CD14-positive monocyte (primary cell): ENCODE measurements around the gene PTEN. TPM values are rescaled to one million over a fixed set of nuclear protein-coding genes. Genes with fewer than 3 reads are reported as not detected.
"Not testable (repeated sequence)": the region's sequence is repeated elsewhere in the genome, so short reads cannot be mapped to it uniquely, and the experiment has no call there.

Source experiments
- DNase-seq, 3 donors: peaks; one replicate each; pipeline ENCODE4 v3.0.0-alpha.2; 2011 to 2022
- H2AFZ ChIP-seq: 2 replicates; pipeline ENCODE4 v1.6.0; 2012; ENCODE audit warnings: mild to moderate bottlenecking, low read depth, low read length, inconsistent platforms; ENCODE audit not compliant: insufficient read depth, poor library complexity, severe bottlenecking
- H3K27ac ChIP-seq, 2 donors: 1 replicate in 1 of 2; 2 replicates in 1 of 2; pipeline ENCODE4 v1.5.1; 2012 to 2013; ENCODE audit warnings: low read length in 2 of 2, control low read depth in 1 of 2, inconsistent platforms in 1 of 2, low read depth in 1 of 2, mild to moderate bottlenecking in 1 of 2
- H3K27me3 ChIP-seq, 2 donors: one replicate each; pipeline versions ENCODE4 v1.6.0 to v1.6.1; 2011 to 2013; ENCODE audit warnings: low read length in 2 of 2; ENCODE audit not compliant: control insufficient read depth in 2 of 2, insufficient read depth in 2 of 2
- H3K36me3 ChIP-seq, 2 donors: replicated peaks in 1 of 2; 1 replicate in 1 of 2; 2 replicates in 1 of 2; pipeline versions ENCODE4 v1.5.1 to v1.6.1; 2012 to 2013; ENCODE audit warnings: low read length in 2 of 2, control low read depth in 1 of 2, inconsistent platforms in 1 of 2, mild to moderate bottlenecking in 1 of 2; ENCODE audit not compliant: insufficient read depth in 2 of 2, control insufficient read depth in 1 of 2
- H3K4me1 ChIP-seq, 2 donors: 1 replicate in 1 of 2; 2 replicates in 1 of 2; pipeline versions ENCODE4 v1.5.1 to v1.6.1; 2012 to 2013; ENCODE audit warnings: low read length in 2 of 2, control low read depth in 1 of 2, inconsistent platforms in 1 of 2, mild to moderate bottlenecking in 1 of 2, moderate library complexity in 1 of 2; ENCODE audit not compliant: insufficient read depth in 2 of 2, control insufficient read depth in 1 of 2
- H3K4me2 ChIP-seq: replicated peaks from 2 replicates; pipeline ENCODE3; 2012; ENCODE audit warnings: low read length, moderate library complexity, mild to moderate bottlenecking; ENCODE audit not compliant: poor library complexity, severe bottlenecking; ENCODE audit errors: extremely low read depth
- H3K4me3 ChIP-seq, 3 experiments: fragments of 200-600 bp in 1 of 3; sonication (generic) in 1 of 3; replicated peaks in 1 of 3; 1 replicate in 2 of 3; 2 replicates in 1 of 3; pipeline ENCODE4 v1.5.1; 2011 to 2013; ENCODE audit warnings: low read length in 3 of 3, mild to moderate bottlenecking in 3 of 3, control low read depth in 2 of 3, low read depth in 2 of 3, inconsistent platforms in 1 of 3, moderate library complexity in 1 of 3
- H3K79me2 ChIP-seq: 2 replicates; pipeline ENCODE4 v1.6.0; 2012; ENCODE audit warnings: mild to moderate bottlenecking, control low read depth, inconsistent platforms, low read length, moderate library complexity; ENCODE audit not compliant: insufficient read depth
- H3K9ac ChIP-seq: 2 replicates; pipeline ENCODE4 v1.6.0; 2017; ENCODE audit warnings: low read length, mild to moderate bottlenecking; ENCODE audit not compliant: insufficient read depth, poor library complexity, severe bottlenecking
- H3K9me3 ChIP-seq, 2 donors: replicated peaks in 1 of 2; 1 replicate in 1 of 2; 2 replicates in 1 of 2; pipeline versions ENCODE4 v1.5.1 to v1.6.1; 2012 to 2013; ENCODE audit warnings: low read length in 2 of 2, control low read depth in 1 of 2; ENCODE audit not compliant: control insufficient read depth in 1 of 2, insufficient read depth in 1 of 2
- H4K20me1 ChIP-seq: 2 replicates; pipeline ENCODE4 v1.6.0; 2012; ENCODE audit warnings: mild to moderate bottlenecking, low read length, control low read depth, moderate library complexity; ENCODE audit not compliant: insufficient read depth
- H3K27ac Mint-ChIP-seq, 7 donors: one replicate each; pipeline ENCODE4 v1.8.0; 2020; ENCODE audit warnings: mild to moderate bottlenecking in 7 of 7, mixed read lengths in 7 of 7, moderate library complexity in 6 of 7, inconsistent platforms in 2 of 7
- H3K27me3 Mint-ChIP-seq, 3 donors: one replicate each; pipeline ENCODE4 v1.8.0; 2021 to 2022; ENCODE audit warnings: low read depth in 3 of 3, mild to moderate bottlenecking in 3 of 3, mixed read lengths in 3 of 3, moderate library complexity in 3 of 3, inconsistent platforms in 1 of 3
- H3K36me3 Mint-ChIP-seq, 2 donors: one replicate each; pipeline ENCODE4 v1.8.0; 2020; ENCODE audit warnings: mixed read lengths in 2 of 2, inconsistent platforms in 1 of 2, mild to moderate bottlenecking in 1 of 2
- H3K4me1 Mint-ChIP-seq: one replicate; pipeline ENCODE4 v1.8.0; 2020; ENCODE audit warnings: mild to moderate bottlenecking, mixed read lengths
- H3K4me3 Mint-ChIP-seq, 2 donors: one replicate each; pipeline ENCODE4 v1.8.0; 2020; ENCODE audit warnings: mild to moderate bottlenecking in 2 of 2, mixed read lengths in 2 of 2, moderate library complexity in 1 of 2
- H3K9me3 Mint-ChIP-seq, 7 donors: one replicate each; pipeline ENCODE4 v1.8.0; 2020 to 2022; ENCODE audit warnings: mixed read lengths in 7 of 7, mild to moderate bottlenecking in 6 of 7, moderate library complexity in 6 of 7, inconsistent platforms in 2 of 7
- CTCF ChIP-seq: fragments of 200-600 bp; IDR thresholded peaks from one replicate; pipeline ENCODE4 v1.8.0; 2022; ENCODE audit warnings: antibody characterized with exemption, mild to moderate bottlenecking
- WGBS: methylation state at CpG from one replicate; pipeline ENCODE4 v1.1.5; 2013; ENCODE audit warnings: missing lambda C conversion rate; ENCODE audit not compliant: insufficient coverage; 5-methylcytosine and 5-hydroxymethylcytosine counted together
- intact Hi-C, 2 donors: fragments of 100-400 bp; cut with micrococcal nuclease; formaldehyde crosslinking; loops; one replicate each; pipeline versions ENCODE4 v1.15.0 to v1.15.1; 2023
- polyA plus RNA-seq, 3 donors: library from polyadenylated mRNA; depleted of rRNA in 1 of 3; unstranded in 2 of 3; stranded (reverse) in 1 of 3; fragments of 300-500 nt in 2 of 3; fragments of >200 nt in 1 of 3; fragmentation: Illumina TruSeq in 2 of 3; gene quantifications; 1 replicate in 2 of 3; 2 replicates in 1 of 3; pipeline ENCODE4 v1.2.3, GENCODE V29; 2012 to 2021

The PTEN gene
- polyA plus RNA-seq, 3 donors = 30.5 to 57.6 (median 37.7) TPM

GRCh38 chr10:87826653-87827052 lies 36.8 kb upstream of the PTEN start:
- no peak for DNase-seq
- H3K36me3 ChIP-seq = no peaks in the 10 kb centered on the region
- no peak overlapping the region for H3K4me3 Mint-ChIP-seq

GRCh38 chr10:87827681-87828080 lies 35.7 kb upstream of the PTEN start:
- H3K4me2 ChIP-seq = no peak overlapping the region
- 100% methylated on average over 1 of the region's 2 CpGs for WGBS
- no peaks in the 10 kb centered on the region for H3K36me3 Mint-ChIP-seq

More at GRCh38 chr10:87826653-87827052, 36.8 kb upstream of the PTEN start:
- no peaks in the 10 kb centered on the region for H3K36me3 Mint-ChIP-seq
- peaks cover 0 to 6% (median 2%) of the 10 kb centered on the region in 3 donors for H3K27me3 Mint-ChIP-seq
- Histone ChIP-seq H3K4me2 (no peak overlapping the region), H3K9ac (no peak overlapping the region), H3K27ac (no peak overlapping the region), H3K4me1 (no peaks in the 10 kb centered on the region), H4K20me1 (no peaks in the 10 kb centered on the region), H3K4me3 (no peak overlapping the region), H3K9me3 (no peaks in the 10 kb centered on the region), H3K27me3 (no peaks in the 10 kb centered on the region), H3K79me2 (no peaks in the 10 kb centered on the region), H2AFZ (no peak overlapping the region)
- no peaks in the 10 kb centered on the region for H3K4me1 Mint-ChIP-seq
- peaks cover 0 to 9% (median 0%) of the 10 kb centered on the region in 7 donors for H3K9me3 Mint-ChIP-seq
- no peak for TF ChIP-seq CTCF
- intact Hi-C loops = no loop called here
- H3K27ac Mint-ChIP-seq = no peak overlapping the region

GRCh38 chr10:87829051-87829450 lies 34.4 kb upstream of the PTEN start:
- H3K27ac Mint-ChIP-seq = not testable (repeated sequence)

More at GRCh38 chr10:87827681-87828080, 35.7 kb upstream of the PTEN start:
- no peaks in the 10 kb centered on the region for H4K20me1 ChIP-seq
- peaks cover 0 to 9% (median 0%) of the 10 kb centered on the region in 7 donors for H3K9me3 Mint-ChIP-seq
- peaks cover under 1 to 3% (median 2%) of the 10 kb centered on the region in 3 donors for H3K27me3 Mint-ChIP-seq
- no peaks in the 10 kb centered on the region for H3K79me2 ChIP-seq
- H3K4me3 ChIP-seq = no peak overlapping the region
- no peaks in the 10 kb centered on the region for H3K4me1 ChIP-seq
- no peaks in the 10 kb centered on the region for H3K9me3 ChIP-seq
- H3K9ac ChIP-seq = no peak overlapping the region
- no peaks in the 10 kb centered on the region for H3K4me1 Mint-ChIP-seq
- intact Hi-C loops = no loop called here
- H3K4me3 Mint-ChIP-seq = no peak overlapping the region
- H3K27ac Mint-ChIP-seq = no peak overlapping the region
- TF ChIP-seq CTCF = no peak
- no peak overlapping the region for H3K27ac ChIP-seq
- H3K27me3 ChIP-seq = no peaks in the 10 kb centered on the region
- no peak for DNase-seq
- H3K36me3 ChIP-seq = no peaks in the 10 kb centered on the region
- H2AFZ ChIP-seq = no peak overlapping the region

More at GRCh38 chr10:87829051-87829450, 34.4 kb upstream of the PTEN start:
- H3K9ac ChIP-seq, H4K20me1 ChIP-seq, H2AFZ ChIP-seq, H3K4me1 ChIP-seq, H3K36me3 ChIP-seq, H3K27me3 Mint-ChIP-seq, DNase-seq, H3K27me3 ChIP-seq, H3K9me3 ChIP-seq, H3K79me2 ChIP-seq, intact Hi-C loops, H3K4me1 Mint-ChIP-seq, H3K36me3 Mint-ChIP-seq, H3K4me3 Mint-ChIP-seq, H3K4me3 ChIP-seq, H3K9me3 Mint-ChIP-seq, H3K4me2 ChIP-seq, H3K27ac ChIP-seq: not testable (repeated sequence)
- no CpG with 5 or more reads among the region's 4 CpGs for WGBS
